Activated CD8-positive, alpha-beta memory T cell treated with anti-CD3 and anti-CD28 coated beads for 24 hours (primary cell): ENCODE data around the gene ATXN7.

Experiments used
- DNase-seq: peaks from one replicate; pipeline ENCODE4 v3.0.0-alpha.2; 2020

The ATXN7 gene

GRCh38 chr3:63934041-63934866 is 70.6 kb downstream of the ATXN7 start:
- DNase-seq, result no peak

DNA sequence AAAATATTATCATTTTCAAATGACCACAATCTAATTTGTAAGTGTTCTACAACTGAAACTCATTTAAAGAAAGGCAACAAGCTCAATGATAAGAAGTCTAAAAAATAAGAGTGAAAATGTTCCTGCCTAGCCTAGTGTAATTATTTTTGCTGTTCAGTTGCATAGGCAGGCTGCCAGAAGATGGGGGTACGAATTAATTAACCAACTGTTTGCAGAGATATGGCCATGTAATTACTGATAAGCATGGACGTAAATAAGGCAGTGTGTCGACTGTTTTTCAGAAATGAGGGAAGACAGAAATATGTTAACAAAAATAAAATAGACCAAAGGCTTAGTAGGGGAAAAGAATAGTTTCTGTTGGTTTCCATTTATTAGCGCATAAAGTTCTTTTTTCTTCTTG is 73.3 kb downstream of the ATXN7 start:
- no peak for DNase-seq

DNA sequence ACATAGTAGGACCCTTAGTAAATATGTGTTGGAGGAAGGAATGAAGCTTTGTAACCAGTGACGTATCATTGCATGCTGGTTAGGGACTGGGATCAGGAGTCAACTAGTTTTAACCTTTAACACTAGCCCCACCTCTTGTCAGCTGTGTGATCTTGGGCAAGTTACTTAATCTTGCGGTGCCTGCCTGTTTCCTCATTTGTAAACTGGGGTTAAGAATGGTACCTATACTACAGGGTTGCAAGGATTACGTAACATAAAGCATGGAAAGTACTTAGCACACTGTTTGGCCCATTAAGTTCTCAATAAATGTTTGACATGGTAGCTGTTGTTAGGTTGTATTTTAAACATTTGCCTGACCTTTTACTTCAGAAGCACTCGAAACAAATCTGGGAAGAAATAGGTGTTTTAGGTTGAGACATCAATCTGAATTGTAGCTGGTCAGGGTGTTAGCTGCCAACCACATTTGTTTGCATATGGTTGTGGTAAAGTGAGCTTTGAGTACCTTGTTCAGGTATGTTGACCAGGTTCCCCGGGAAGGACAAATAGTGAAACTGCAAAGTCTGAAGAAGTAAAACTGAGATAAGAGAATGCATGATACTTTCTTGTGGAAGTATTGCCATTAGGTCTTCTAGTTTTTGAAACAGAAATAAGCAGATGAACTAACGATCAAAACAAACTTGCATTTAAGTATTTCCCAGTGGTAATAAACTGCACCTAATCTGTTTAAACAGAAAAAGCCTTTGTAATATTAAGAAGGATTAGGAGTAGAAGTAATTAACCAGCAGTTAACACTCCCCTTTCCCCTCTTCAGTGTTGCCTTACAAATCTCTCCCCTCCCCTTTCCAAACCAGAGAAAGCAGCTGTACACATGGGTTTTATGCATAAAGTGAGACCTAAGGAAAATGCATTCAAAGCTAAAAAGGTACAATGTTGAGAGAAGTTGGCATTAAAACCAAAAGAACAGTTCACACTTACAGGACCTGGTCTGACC is 74.3 kb downstream of the ATXN7 start:
- no peak for DNase-seq

DNA sequence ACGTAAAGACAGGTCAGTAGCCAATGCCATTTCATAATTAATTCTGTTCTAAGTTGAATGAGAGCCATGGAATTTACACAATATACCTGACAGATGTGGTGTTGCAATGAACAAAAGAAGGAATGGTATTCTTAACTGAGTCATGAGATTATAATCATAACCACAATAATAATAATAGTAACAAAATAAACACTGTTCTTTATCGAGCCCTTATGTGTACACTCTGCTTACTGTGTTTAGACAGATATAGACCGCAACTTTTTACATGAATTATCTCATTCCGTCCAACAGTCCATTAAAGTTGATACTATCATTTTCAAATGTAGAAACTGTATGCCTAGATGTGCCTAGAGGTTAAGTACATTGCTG is 76.7 kb downstream of the ATXN7 start:
- no peak for DNase-seq

DNA sequence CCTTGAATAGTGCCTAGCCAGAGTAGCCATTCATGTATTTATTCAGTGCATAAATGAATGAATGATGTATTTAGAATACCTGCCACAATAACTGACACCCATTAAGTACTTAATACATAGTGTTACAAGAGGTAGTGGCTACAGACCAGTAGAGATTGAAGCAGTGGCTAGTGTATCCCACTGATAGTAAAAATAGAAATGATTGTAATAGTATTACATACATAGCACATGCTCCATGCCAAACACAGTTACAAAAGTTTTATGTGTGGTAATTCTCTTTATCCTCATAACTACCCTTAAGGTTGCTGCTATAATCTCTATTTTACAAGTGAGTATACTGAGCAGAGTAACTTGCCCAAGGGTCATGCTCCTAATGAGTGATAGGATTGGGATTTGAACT is 78.9 kb downstream of the ATXN7 start:
- DNase-seq, result no peak

DNA sequence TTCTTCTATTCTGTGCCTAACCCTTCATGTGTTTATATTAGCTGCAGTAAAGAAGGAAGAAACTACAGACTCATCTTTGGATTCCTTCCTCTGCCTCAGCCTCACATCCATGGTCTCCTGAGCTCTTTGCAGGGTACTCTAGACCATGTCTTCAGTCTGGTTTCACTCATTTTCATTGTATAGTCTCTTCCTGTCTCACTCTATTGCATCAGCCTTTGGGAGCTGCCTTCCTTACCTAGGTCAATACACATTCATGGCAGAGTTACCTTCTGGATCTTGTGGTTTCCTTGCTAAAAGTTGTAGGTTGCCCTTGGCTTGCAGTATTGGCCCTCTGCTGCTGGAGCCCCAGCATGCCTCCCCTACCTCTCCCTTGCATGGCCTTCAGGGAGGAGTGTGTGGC is 80.0 kb downstream of the ATXN7 start:
- no peak for DNase-seq

DNA sequence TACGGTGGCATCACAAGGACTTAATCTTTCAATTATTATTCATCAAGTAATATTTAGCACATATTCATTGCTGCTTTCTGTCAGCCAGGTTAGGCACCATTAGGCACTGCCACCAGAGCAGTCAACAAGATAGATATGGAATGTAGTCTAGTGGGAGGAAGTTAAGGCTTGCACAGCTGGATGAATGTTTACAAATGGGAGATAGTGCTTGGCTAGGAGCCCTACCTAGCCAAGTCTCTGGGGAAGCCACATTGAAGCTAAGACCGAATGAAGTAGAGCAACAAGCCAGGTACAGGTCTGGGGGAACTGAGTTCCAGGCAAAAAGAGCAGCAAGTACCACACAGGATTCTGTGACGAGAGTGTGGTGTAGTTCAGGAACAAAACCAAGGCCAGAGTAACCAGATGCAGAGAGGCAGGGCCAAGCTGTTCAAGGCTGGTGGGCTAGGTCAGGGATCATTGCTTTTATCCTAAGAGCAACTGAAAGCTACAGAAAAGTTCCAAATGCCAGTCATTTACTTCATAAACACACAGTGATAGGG is 82.0 kb downstream of the ATXN7 start:
- DNase-seq, result no peak

DNA sequence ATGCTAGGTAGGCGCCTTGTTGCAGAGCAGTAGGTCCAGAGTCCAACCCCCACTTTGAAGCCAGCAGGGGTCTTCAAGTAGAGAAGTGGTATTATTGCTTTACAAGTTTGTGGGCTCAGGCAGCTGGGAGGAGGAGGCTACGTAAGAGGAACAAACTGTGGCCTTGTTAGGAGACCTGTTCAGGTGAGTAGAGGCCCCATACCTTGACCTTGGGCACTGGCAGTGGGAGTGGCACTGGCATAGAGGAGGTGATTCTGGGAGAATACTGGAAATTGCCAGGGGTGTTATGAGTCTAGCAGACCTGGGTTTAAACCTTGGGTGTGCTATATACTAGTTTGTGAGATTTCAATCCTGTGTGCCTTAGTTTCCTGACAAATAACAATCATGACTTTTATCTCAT is 83.1 kb downstream of the ATXN7 start:
- no peak for DNase-seq

DNA sequence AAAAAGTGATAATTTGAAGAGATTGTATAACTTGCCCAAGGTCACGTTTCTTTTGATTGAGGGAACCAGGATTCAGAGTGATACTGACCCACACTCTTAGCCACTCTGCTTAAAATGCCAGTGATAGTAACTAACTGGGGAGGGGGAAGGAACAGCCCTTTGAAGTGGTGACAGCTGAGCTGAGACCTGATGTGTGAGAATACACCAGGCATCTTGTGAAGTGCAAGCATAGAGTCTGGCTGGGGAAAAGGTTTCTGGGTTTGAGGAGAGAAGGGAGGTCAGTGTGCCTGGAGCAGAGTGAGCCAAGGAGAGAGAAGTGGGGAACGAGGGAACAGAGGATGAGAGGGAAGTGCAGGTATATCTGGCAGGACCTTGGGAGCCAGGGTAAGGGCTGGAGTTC is 83.9 kb downstream of the ATXN7 start:
- DNase-seq, result no peak

DNA sequence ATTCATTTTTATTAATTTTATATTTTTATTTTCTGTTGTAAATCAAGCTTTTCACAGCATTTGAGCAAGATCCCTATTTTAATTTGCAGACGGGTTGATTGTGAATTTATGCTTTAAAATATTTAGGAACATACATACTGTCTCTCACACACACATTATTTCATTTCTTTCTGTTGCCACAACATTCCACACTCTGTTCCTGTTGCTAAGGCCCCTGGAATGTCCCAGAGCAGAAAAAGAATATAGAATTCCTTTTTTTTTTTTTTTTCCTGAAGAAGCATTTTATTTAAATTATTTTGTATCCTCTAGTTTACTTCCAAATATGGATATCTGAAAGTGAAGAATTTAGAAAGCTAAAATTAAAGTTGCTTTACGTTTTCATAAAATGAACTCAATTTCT is 85.3 kb downstream of the ATXN7 start:
- no peak for DNase-seq

GRCh38 chr3:63950698-63951097 is 87.0 kb downstream of the ATXN7 start:
- no peak for DNase-seq

DNA sequence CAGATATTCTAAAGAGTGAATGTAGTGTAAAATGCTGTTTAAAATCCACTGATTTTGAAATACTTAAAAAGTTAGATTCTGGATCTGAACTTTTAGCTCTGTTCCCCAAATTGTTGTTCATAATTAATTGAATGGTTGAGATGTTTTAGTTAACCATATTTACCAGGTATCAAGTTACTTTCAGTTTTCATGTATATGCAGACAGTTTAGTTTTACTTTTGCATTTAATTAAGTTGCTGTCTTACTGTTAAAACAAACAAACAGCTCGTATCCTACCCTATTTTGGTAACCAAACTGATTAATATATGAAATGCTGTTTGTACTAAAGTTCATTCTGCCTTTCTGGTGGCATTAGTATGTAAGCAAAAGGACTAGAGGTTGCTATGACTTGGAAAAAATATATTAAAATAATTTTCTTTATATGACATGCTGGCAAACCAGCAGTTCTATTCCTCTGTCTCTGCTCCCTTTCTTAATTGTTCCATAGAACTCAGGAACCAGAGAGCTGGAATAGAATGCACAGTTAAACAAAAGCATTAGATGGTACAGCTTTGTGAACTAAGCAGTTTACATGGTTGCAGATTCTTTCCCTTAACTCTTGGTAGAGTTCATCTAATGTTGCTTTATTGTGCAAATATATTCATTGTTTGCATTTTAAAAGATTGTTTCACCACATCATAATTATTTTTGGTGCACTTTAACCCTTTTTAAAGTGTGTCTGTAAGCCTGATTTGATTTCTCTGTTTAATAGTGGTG is 88.0 kb downstream of the ATXN7 start:
- DNase-seq, result no peak

DNA sequence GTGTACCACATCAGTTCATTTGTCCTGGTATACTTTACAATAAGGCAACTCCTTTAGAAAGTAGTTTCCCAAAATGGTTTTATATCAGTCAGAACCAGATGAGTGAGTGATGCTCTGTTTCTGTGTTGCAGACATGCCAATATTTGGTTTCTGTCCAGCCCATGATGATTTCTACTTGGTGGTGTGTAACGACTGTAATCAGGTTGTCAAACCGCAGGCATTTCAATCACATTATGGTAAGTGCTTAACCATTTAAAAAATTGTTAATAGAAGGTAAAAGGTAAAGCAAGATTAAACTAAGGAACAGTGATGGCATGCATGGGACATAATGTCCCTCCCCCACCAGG is 88.6 kb downstream of the ATXN7 start:
- no peak for DNase-seq

DNA sequence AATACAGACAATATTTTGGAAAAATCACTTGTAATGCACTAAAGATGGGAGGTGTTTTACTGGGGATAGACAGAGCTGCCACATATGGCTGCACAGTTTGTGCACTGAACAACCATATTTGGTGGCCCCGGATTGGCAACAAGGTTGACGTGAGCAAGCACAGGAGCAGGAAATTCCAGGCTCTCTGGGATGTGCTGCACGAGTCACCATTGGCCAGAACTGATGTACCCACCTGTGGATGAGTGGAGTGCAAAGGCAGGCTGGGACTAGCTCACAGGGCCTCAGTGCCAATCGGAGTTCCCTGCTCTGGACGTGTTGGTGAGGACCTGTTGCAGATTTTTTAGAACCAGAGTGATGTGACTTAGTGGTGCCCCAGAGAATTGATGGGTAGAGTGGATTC is 90.5 kb downstream of the ATXN7 start:
- no peak for DNase-seq

GRCh38 chr3:63955036-63955650 is 91.5 kb downstream of the ATXN7 start:
- DNase-seq, result no peak

DNA sequence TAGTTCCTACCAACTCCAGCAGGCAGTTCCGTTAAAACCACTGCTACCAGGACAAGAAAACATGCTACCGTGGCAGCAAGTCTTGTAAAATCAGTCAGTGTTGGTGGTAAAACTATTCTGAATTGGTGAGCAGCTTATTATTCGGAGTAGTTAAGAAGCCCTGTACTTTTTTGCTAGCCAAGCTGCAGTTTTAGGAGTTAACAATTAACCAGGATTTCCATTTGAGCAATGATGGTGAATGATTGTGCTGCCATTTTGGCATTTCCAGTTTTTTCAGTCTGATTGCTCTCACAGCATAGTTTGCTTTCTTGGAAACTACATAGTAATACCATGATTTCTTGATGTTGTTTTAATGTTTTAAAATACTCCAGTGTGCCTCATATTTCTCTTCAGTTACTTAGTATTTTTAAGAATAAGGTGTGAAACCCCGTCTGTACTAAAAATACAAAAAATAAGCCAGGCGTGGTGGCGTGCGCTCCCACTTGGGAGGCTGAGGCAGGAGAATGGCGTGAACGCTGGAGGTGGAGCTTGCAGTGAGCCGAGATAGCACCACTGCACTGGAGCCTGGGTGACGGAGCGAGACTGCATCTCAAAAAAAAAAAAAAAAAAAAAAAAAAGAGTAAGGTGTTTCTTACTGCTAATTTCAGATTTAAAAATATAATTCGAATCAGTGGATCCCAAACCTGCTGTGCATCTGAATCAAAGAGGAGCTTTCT is 92.3 kb downstream of the ATXN7 start:
- no peak for DNase-seq

GRCh38 chr3:63959146-63959545 is 95.5 kb downstream of the ATXN7 start:
- DNase-seq, result no peak

GRCh38 chr3:63960048-63960711 is 96.5 kb downstream of the ATXN7 start:
- no peak for DNase-seq

GRCh38 chr3:63961891-63962290 is 98.2 kb downstream of the ATXN7 start:
- no peak for DNase-seq

DNA sequence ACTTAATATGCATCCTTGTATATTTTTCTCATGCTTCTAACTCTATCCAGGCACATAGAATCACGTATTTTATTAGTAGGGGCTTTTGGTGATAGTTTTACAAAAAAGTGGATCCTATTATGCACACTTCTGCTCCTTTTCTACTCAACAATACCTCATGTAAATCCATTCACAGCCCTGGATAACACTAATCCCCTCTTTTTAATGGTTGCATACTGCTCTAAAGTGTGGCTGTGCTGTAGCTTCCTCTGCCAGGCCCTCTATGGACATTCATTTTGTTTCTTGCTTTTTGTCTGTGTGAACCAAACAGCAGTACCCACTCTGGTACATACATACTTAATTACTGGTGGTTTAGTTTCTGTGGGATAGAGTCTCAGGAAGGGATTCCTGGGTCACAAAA is 99.8 kb downstream of the ATXN7 start:
- DNase-seq, result no peak
